Fibroblast of lung (primary cell): ENCODE results near the gene BAIAP3.

ENCODE experiments used
- CTCF ChIP-seq, 2 donors: IDR thresholded peaks in 1 of 2; conservative IDR thresholded peaks in 1 of 2; 1 replicate in 1 of 2; 2 replicates in 1 of 2; pipeline ENCODE4 v1.5.1; 2011 to 2012; ENCODE audit warnings: low read length in 2 of 2, control low read depth in 1 of 2, inconsistent platforms in 1 of 2, low read depth in 1 of 2, mild to moderate bottlenecking in 1 of 2
- EZH2 ChIP-seq: IDR thresholded peaks from 2 replicates; pipeline ENCODE4 v1.5.1; 2012; ENCODE audit warnings: low read length, control low read depth, mild to moderate bottlenecking; ENCODE audit errors: missing control alignments

- no peak for TF ChIP-seq CTCF (conservative IDR thresholded peaks at IDR 0.05 in 1 of 2, IDR thresholded peaks at IDR 0.05 in 1 of 2; ENCODE audit: low read depth in 1 of 2, low read length in 2 of 2)
- TF ChIP-seq EZH2: no peak
Measured at GRCh38 chr16:1319041-1319440, 14.4 kb upstream of the BAIAP3 start.
